ENCODE data around the gene CACNA1C. TPM values are rescaled to one million over a fixed set of nuclear protein-coding genes. Genes with fewer than 3 reads are reported as not detected.

CACNA1C gene
- total and polyA plus RNA-seq, 2 of the 4 experiments (the other 2 are of a cell fraction), result 1.6 to 2.6 TPM

DNA sequence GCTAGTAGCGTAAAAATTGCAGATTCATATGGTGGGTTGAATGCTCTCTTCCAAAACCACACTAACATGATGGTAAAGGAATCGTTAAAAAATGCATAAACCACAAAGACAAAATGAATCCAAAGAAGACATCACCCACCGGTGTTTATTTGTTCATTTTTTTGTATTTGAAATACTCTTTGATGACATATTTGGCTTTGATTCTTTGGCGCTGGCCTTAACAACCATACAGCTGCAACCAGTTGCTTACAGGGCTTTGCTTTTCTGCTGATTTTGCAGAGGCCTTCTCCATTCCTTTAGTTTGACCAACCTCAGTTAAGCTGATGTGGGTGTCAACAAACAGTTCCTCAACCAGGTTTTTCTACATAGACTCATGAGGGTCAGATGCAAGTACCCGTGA lies 103.5 kb downstream of the CACNA1C start:
- H3K56ac ChIP-seq (ENCODE audit: extremely low read depth, insufficient read depth, low read length), result no peak overlapping the region
- H3K4me1 ChIP-seq (ENCODE audit: control insufficient read depth, insufficient read depth, low read length), result peaks cover 21% of the 10 kb centered on the region
- H3K4ac ChIP-seq (ENCODE audit: low read depth, low read length), result peak overlapping the region; percentile 34
- peaks cover 19% of the 10 kb centered on the region for H3K9me1 ChIP-seq (ENCODE audit: insufficient read depth, low read length)
- H3K18ac ChIP-seq (ENCODE audit: low read depth, low read length), result peak overlapping the region; percentile 19
- TF ChIP-seq MAFK (IDR thresholded peaks at IDR 0.05; ENCODE audit: low read depth, low read length) (peak; percentile 61), RCOR1 (IDR thresholded peaks at IDR 0.05; ENCODE audit: insufficient replicate concordance, low read length) (no peak)
- H3K9ac ChIP-seq (ENCODE audit: low read depth, low read length), result no peak overlapping the region
- no CpG with 5 or more reads among the region's 5 CpGs for WGBS, 2 experiments (ENCODE audit: extremely low coverage in 2 of 2, insufficient read length in 1 of 2)
- H4K20me1 ChIP-seq (ENCODE audit: insufficient read depth, low read length), result no peaks in the 10 kb centered on the region
- peak overlapping the region; percentile 32; the same call in 1 of the 2 replicates for H4K91ac ChIP-seq (ENCODE audit: insufficient read depth, low read depth, low read length)
- no peaks in the 10 kb centered on the region for H3K27me3 ChIP-seq (ENCODE audit: control insufficient read depth, insufficient read depth, low read length)
- in situ Hi-C loops (cut with MboI; ENCODE audit: low sequenced_read_pairs), result no loop called here
- H2BK20ac ChIP-seq (ENCODE audit: low read depth, low read length), result peak overlapping the region; percentile 27
- H4K8ac ChIP-seq (ENCODE audit: low read depth in 2 of 2, low read length in 2 of 2), result no peak overlapping the region
- H4K5ac ChIP-seq (ENCODE audit: low read depth, low read length), result no peak overlapping the region
- H2AFZ ChIP-seq (replicated peaks; ENCODE audit: low read length, poor library complexity), result no peak overlapping the region
- peak; percentile 52 for ATAC-seq (ENCODE audit: low read depth)
- BruUV-seq (replicated peaks), result no TSS peak
- H2BK15ac ChIP-seq (ENCODE audit: low read depth, low read length), result peak overlapping the region; percentile 25; the same call in 1 of the 3 replicates
- H3K27ac ChIP-seq (ENCODE audit: insufficient read depth, low read length), result no peak overlapping the region
- no peak overlapping the region for H2BK5ac ChIP-seq (ENCODE audit: low read depth, low read length, poor library complexity, severe bottlenecking)
- no peaks in the 10 kb centered on the region for H3K36me3 ChIP-seq (ENCODE audit: control insufficient read depth, insufficient read depth, low read length)
- DNase-seq, result peak; percentile 85
- H2AK5ac ChIP-seq (ENCODE audit: low read depth, low read length), result peak overlapping the region; percentile 6; the same call in 1 of the 2 replicates
- ChIA-PET POLR2A (ENCODE audit: unreplicated experiment) (no interaction called here), CTCF (no interaction called here)
- peak overlapping the region; percentile 54 for H3K14ac ChIP-seq (replicated peaks; ENCODE audit: low read depth, low read length)
- H2BK120ac ChIP-seq (ENCODE audit: low read depth, low read length), result 0 out of 2 replicates have a peak overlapping the region, but pooled peaks have one; percentile 20
- intact Hi-C loops (cut with micrococcal nuclease), result no loop called here
- no peak overlapping the region for H3K4me2 ChIP-seq (ENCODE audit: low read depth, low read length)
- no peak overlapping the region for H2AK9ac ChIP-seq (replicated peaks; ENCODE audit: low read depth, low read length, poor library complexity)
- no peak overlapping the region for H3K4me3 ChIP-seq (ENCODE audit: insufficient read depth, low read depth, low read length)
- H3K79me1 ChIP-seq (ENCODE audit: low read depth in 1 of 2, low read length in 2 of 2), result peaks cover 3 to 18% of the 10 kb centered on the region in 2 experiments; a peak in 3 of 4 replicates
- dilution Hi-C loops (cut with HindIII; ENCODE audit: low sequenced_read_pairs, unreplicated experiment), result no loop called here
- H3K23ac ChIP-seq (ENCODE audit: low read depth, low read length), result peak overlapping the region; percentile 17; the same call in 1 of the 2 replicates
- no peaks in the 10 kb centered on the region for H3K9me3 ChIP-seq (ENCODE audit: control insufficient read depth, insufficient read depth, low read length)

Measured in IMR-90 (cell line).